SK-N-SH treated with all-trans-retinoic acid at 6 μM for 48 hours (cell line): ENCODE results near the gene TREX2.

Experiments used
- ARNTL ChIP-seq: fragments of 450-650 bp; formaldehyde crosslinking; IDR thresholded peaks from 2 replicates; pipeline ENCODE4 v1.5.0; 2020; ENCODE audit warnings: low read depth, mild to moderate bottlenecking, moderate library complexity, borderline replicate concordance
- BACH2 ChIP-seq: fragments of 250-450 bp; sonication (Bioruptor Pico); IDR thresholded peaks from 2 replicates; pipeline ENCODE4 v1.9.0; 2021; ENCODE audit warnings: mild to moderate bottlenecking, borderline replicate concordance
- CREB5 ChIP-seq: fragments of 250-450 bp; sonication (Bioruptor Pico); IDR thresholded peaks from 2 replicates; pipeline ENCODE4 v1.5.1; 2020; ENCODE audit warnings: low read depth, mild to moderate bottlenecking, moderate library complexity
- CSDC2 ChIP-seq: fragments of 250-450 bp; sonication (Bioruptor Pico); IDR thresholded peaks from 2 replicates; pipeline ENCODE4 v1.5.0; 2020; ENCODE audit warnings: mild to moderate bottlenecking, moderate library complexity
- GLIS3 ChIP-seq: fragments of 250-450 bp; sonication (Bioruptor Pico); IDR thresholded peaks from 2 replicates; pipeline ENCODE4 v1.5.0; 2020; ENCODE audit warnings: mild to moderate bottlenecking, moderate library complexity
- ISL1 ChIP-seq: fragments of 250-450 bp; sonication (Bioruptor Pico); IDR thresholded peaks from 2 replicates; pipeline ENCODE4 v2.1.2; 2022; ENCODE audit warnings: mild to moderate bottlenecking, moderate library complexity
- PATZ1 ChIP-seq: fragments of 250-450 bp; sonication (Bioruptor Pico); IDR thresholded peaks from 2 replicates; pipeline ENCODE4 v1.8.0; 2020; ENCODE audit warnings: mild to moderate bottlenecking, moderate library complexity, borderline replicate concordance
- RARB ChIP-seq: fragments of 250-450 bp; sonication (Bioruptor Pico); IDR thresholded peaks from 2 replicates; pipeline ENCODE4 v1.8.0; 2021; ENCODE audit warnings: mild to moderate bottlenecking, moderate library complexity
- TCF4 ChIP-seq: fragments of 250-450 bp; sonication (Bioruptor Pico); IDR thresholded peaks from 2 replicates; pipeline ENCODE4 v1.8.0; 2021; ENCODE audit warnings: mild to moderate bottlenecking, moderate library complexity, borderline replicate concordance
- ZC3H10 ChIP-seq: fragments of 250-450 bp; sonication (Bioruptor Pico); IDR thresholded peaks from 2 replicates; pipeline ENCODE4 v1.5.1; 2021; ENCODE audit warnings: mild to moderate bottlenecking, moderate library complexity
- ZFP30 ChIP-seq: fragments of 450-650 bp; formaldehyde crosslinking; IDR thresholded peaks from 2 replicates; pipeline ENCODE4 v1.5.0; 2022; ENCODE audit warnings: mild to moderate bottlenecking, moderate library complexity
- ZNF565 ChIP-seq: fragments of 450-650 bp; formaldehyde crosslinking; conservative IDR thresholded peaks from 2 replicates; pipeline ENCODE4 v1.5.0; 2020; ENCODE audit warnings: low read depth, mild to moderate bottlenecking, moderate library complexity
- ZNF8 ChIP-seq: fragments of 450-650 bp; formaldehyde crosslinking; IDR thresholded peaks from 2 replicates; pipeline ENCODE4 v1.5.0; 2020; ENCODE audit warnings: mild to moderate bottlenecking, moderate library complexity

- TF ChIP-seq RARB (no peak), ZFP30 (CRISPR knock-in tag) (no peak), ZNF8 (CRISPR knock-in tag) (no peak), ARNTL (no peak), GLIS3 (no peak), CSDC2 (CRISPR knock-in tag) (no peak), TCF4 (CRISPR knock-in tag) (no peak), PATZ1 (CRISPR knock-in tag) (no peak), ZC3H10 (CRISPR knock-in tag) (no peak), CREB5 (CRISPR knock-in tag) (no peak), BACH2 (CRISPR knock-in tag) (no peak), ISL1 (CRISPR knock-in tag) (no peak), ZNF565 (CRISPR knock-in tag) (no peak)
Observed at GRCh38 chrX:153465691-153466380, 20.0 kb upstream of the TREX2 start.
